ENCODE results near the gene DLX6. TPM values are rescaled to one million over a fixed set of nuclear protein-coding genes. Genes with fewer than 3 reads are reported as not detected.

Gene DLX6
- total RNA-seq, 1 donor from 2014 or later: not detected

DNA sequence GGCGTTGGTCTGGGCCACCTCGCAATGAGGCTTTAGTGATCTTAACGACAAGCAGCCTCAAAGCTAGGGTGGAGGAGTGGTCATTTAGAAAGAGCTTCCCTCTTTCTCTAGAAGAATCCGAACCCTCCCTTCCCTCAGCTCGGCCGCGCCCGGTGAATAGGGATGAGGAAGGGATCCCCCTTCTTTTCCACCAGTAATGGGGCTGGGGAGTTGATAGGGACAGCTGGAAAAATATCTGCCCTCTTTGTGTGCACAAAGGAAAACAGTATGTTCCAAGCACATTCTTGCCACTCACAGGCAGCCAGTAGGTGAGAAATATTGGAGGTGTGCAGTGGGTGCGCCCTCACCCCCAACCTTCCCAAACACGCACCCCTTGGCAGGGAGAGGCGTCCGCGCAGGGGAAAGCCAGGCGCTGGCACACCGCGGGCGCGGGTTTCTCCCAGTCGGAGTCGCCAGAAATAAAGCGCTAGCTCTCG lies 12.8 kb downstream of the DLX6 start:
- TF ChIP-seq, protein P1, sequence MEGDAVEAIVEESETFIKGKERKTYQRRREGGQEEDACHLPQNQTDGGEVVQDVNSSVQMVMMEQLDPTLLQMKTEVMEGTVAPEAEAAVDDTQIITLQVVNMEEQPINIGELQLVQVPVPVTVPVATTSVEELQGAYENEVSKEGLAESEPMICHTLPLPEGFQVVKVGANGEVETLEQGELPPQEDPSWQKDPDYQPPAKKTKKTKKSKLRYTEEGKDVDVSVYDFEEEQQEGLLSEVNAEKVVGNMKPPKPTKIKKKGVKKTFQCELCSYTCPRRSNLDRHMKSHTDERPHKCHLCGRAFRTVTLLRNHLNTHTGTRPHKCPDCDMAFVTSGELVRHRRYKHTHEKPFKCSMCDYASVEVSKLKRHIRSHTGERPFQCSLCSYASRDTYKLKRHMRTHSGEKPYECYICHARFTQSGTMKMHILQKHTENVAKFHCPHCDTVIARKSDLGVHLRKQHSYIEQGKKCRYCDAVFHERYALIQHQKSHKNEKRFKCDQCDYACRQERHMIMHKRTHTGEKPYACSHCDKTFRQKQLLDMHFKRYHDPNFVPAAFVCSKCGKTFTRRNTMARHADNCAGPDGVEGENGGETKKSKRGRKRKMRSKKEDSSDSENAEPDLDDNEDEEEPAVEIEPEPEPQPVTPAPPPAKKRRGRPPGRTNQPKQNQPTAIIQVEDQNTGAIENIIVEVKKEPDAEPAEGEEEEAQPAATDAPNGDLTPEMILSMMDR (IDR thresholded peaks at IDR 0.05; ENCODE audit: insufficient read depth, low read length, poor library complexity, severe bottlenecking): no peak
- H3K27me3 ChIP-seq (ENCODE audit: control insufficient read depth, insufficient read depth, low read length): peaks cover 95% of the 10 kb centered on the region

DNA sequence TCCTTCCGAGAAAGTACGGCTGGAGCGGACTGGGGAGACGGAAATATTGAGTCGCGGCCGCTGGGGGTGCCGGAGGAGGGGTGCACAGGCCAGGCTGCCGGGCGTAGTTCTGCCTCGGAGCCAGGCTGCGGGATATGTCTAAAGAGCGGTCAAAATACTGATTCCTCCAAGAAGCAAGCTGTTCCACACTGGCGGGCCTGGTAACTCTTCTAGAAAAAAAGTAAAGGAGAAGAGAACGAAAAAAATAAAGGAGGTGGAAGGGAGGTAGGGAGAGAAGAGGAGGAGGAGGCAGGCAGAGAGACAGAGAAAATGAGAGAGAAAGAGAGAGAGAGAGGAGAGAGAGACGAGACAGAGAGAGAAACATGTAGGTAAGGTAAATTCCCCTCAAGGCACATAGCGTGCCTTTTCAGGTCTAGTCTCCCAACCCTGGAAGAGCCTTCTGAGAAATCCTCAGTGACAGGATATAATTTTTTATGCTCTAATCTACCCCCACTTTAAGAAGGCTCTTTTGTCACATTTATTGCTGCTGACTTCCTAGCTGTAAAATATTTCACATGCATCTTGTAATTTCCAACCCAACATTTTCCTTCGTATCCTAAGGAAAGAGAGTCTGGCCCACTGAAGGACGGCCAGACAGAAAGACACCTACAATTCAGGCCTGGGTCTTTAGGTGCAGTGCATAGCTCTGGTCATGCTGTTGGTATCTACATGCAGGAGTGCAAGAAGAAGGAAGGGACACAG lies 13.6 kb downstream of the DLX6 start:
- TF ChIP-seq, protein P1 (IDR thresholded peaks at IDR 0.05; ENCODE audit: insufficient read depth, low read length, poor library complexity, severe bottlenecking): no peak

More for the DNA sequence above, 12.8 kb downstream of the DLX6 start:
- H3K4me3 ChIP-seq (ENCODE audit: low read depth, low read length): no peak overlapping the region
- no peak for DNase-seq (ENCODE audit: low read depth)
- H3K36me3 ChIP-seq (ENCODE audit: control insufficient read depth, insufficient read depth, low read length): no peaks in the 10 kb centered on the region

DNA sequence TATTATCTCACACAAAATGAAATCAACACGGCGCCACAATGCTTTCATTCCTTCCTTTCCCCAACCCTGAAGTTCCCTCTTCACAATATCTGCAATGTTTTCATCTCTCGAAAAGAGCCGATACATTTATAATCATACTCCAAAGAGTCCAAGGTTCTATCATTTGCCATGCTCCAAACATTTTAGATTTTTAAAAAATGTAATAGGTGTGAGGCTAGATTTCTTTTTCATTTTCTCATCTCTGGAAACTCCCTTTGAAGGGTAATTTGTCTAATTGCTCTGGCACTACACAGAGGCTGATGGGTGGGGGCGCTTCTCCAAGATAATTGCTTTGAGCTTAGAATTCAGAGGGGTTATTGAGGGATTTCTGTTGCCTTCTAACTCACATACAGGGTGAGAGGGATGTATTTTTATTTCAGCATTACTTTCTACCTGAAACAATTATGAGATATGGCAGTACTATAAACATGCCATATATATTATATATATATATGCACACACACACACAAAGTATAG lies 14.4 kb downstream of the DLX6 start:
- TF ChIP-seq, protein P1 (IDR thresholded peaks at IDR 0.05; ENCODE audit: insufficient read depth, low read length, poor library complexity, severe bottlenecking): no peak

More for the DNA sequence above, 13.6 kb downstream of the DLX6 start:
- H3K4me3 ChIP-seq (ENCODE audit: low read depth, low read length): no peak overlapping the region
- H3K36me3 ChIP-seq (ENCODE audit: control insufficient read depth, insufficient read depth, low read length): no peaks in the 10 kb centered on the region
- DNase-seq (ENCODE audit: low read depth): no peak
- peaks cover 95% of the 10 kb centered on the region for H3K27me3 ChIP-seq (ENCODE audit: control insufficient read depth, insufficient read depth, low read length)

DNA sequence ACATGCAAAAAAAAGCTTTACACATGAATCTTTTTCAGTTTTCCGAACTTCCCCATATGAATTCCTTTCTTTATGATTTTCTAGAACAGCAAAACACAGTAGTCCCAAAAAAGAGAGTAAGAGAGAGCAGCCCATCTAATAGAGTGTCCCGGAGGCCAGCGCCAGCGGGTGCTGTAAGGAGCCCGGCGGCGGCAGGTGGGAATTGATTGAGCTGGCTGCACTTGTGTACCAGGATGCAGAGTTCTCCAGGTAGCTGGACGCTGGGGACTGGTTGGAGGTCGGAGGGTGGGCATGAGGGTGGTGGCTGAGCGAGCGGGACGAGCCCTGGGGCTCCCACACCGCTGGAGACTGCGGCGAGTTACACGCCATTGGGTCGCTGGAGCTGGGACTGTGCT lies 15.2 kb downstream of the DLX6 start:
- no peaks in the 10 kb centered on the region for H3K36me3 ChIP-seq (ENCODE audit: control insufficient read depth, insufficient read depth, low read length)
- TF ChIP-seq, protein P1 (IDR thresholded peaks at IDR 0.05; ENCODE audit: insufficient read depth, low read length, poor library complexity, severe bottlenecking): no peak
- peaks cover 96% of the 10 kb centered on the region for H3K27me3 ChIP-seq (ENCODE audit: control insufficient read depth, insufficient read depth, low read length)
- no peak overlapping the region for H3K4me3 ChIP-seq (ENCODE audit: low read depth, low read length)
- no peak for DNase-seq (ENCODE audit: low read depth)

More for the DNA sequence above, 14.4 kb downstream of the DLX6 start:
- H3K36me3 ChIP-seq (ENCODE audit: control insufficient read depth, insufficient read depth, low read length): no peaks in the 10 kb centered on the region
- no peak overlapping the region for H3K4me3 ChIP-seq (ENCODE audit: low read depth, low read length)
- H3K27me3 ChIP-seq (ENCODE audit: control insufficient read depth, insufficient read depth, low read length): peaks cover 95% of the 10 kb centered on the region
- no peak for DNase-seq (ENCODE audit: low read depth)

DNA sequence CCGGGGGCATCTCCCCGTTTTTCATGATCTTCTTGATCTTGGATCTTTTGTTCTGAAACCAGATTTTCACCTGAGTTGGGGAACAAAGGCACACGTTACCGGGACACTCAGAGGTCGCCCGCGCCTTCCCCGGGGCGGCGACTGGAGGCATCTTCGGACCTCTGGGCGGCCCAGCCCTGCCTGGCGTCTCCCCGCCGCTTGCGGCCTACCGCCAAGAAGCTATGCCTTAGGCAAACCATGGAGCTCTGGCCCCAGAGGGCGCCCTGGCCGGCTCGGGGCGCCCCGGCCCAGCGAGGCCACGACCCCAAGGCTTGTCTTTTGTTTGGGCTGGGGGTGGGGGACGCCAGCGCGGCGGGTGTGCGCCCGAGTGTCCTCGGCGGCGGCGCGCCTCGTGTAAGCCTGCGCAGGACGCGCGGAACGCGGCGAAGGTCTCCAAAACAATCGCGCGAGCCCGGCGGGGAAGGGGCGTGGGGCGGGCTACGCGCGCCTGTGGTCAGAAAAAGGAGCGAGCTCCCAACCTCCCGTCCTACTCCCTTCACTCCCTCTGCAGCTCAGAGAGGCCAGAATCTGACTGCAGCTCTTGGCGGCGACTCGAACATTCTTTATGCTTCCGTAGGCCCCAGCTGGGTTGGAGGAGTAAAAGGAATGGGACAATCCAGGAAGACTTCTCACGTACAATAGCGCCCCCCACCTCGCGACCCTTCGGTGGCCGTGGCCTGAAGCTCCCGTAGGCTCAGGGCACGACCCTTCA lies 15.8 kb downstream of the DLX6 start:
- DNase-seq (ENCODE audit: low read depth): no peak
- TF ChIP-seq, protein P1 (IDR thresholded peaks at IDR 0.05; ENCODE audit: insufficient read depth, low read length, poor library complexity, severe bottlenecking): no peak
- Histone ChIP-seq H3K4me3 (ENCODE audit: low read depth, low read length) (no peak overlapping the region), H3K36me3 (ENCODE audit: control insufficient read depth, insufficient read depth, low read length) (no peaks in the 10 kb centered on the region), H3K27me3 (ENCODE audit: control insufficient read depth, insufficient read depth, low read length) (peaks cover 97% of the 10 kb centered on the region)
